ENCODE results near the gene SRPRB.

SRPRB gene

DNA sequence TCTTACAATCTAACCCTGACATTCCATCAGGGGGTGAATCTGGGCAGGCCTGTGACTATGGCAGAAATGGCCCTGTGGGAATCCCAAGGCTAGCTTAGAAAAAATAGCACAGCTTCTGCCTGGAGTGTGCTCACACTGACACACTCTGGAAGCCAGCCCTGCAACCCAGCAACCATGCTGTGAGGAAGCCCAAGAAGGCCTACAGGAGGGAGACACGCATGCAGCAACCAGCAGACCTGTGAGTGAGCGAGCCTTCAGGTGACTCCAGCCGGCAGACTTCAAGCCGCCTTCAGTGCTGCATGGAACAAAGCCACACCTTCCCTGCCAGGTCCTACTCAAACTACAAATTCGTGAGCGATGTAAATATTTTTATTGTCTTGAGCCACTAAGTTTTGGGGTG, 64.0 kb downstream of the SRPRB start:
- TF ChIP-seq, protein P1, sequence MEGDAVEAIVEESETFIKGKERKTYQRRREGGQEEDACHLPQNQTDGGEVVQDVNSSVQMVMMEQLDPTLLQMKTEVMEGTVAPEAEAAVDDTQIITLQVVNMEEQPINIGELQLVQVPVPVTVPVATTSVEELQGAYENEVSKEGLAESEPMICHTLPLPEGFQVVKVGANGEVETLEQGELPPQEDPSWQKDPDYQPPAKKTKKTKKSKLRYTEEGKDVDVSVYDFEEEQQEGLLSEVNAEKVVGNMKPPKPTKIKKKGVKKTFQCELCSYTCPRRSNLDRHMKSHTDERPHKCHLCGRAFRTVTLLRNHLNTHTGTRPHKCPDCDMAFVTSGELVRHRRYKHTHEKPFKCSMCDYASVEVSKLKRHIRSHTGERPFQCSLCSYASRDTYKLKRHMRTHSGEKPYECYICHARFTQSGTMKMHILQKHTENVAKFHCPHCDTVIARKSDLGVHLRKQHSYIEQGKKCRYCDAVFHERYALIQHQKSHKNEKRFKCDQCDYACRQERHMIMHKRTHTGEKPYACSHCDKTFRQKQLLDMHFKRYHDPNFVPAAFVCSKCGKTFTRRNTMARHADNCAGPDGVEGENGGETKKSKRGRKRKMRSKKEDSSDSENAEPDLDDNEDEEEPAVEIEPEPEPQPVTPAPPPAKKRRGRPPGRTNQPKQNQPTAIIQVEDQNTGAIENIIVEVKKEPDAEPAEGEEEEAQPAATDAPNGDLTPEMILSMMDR (IDR thresholded peaks at IDR 0.05; ENCODE audit: low read depth, low read length): no peak
- no peak for DNase-seq (ENCODE audit: low read depth, low spot score)
- in situ Hi-C loops (cut with HindIII; ENCODE audit: low sequenced_read_pairs): no loop called here
- H3K4me3 ChIP-seq (ENCODE audit: low read depth, low read length): no peak overlapping the region

DNA sequence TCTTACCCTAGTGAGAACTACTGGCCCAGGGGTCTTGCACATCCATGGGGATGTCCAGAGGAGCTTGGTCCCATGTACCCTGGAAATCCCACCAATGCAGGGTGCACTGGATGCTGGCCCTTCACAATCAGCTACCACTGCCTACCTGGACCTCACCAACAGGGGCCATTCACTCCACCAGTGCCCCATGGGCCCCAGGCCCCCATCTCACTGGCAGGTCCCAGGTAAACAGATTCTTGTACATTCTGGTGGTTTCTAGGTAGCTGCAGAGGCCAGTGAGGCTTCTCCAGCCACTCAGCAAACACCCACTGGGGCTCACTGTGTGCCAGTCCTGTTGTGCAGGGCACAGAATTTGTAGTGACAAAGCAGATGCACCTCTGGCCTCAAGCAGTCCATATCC, 65.2 kb downstream of the SRPRB start:
- TF ChIP-seq, protein P1 (IDR thresholded peaks at IDR 0.05; ENCODE audit: low read depth, low read length): no peak
- in situ Hi-C loops (cut with HindIII; ENCODE audit: low sequenced_read_pairs): no loop called here

More for the DNA sequence above, 65.2 kb downstream of the SRPRB start:
- H3K4me3 ChIP-seq (ENCODE audit: low read depth, low read length): no peak overlapping the region
- DNase-seq (ENCODE audit: low read depth, low spot score): no peak

All from astrocyte of the spinal cord (primary cell).